GM12878 (cell line): Measurements from ENCODE around the gene CST2. TPM values are rescaled to one million over a fixed set of nuclear protein-coding genes. Genes with fewer than 3 reads are reported as not detected.

Experiments used
- ATAC-seq: fragments of 200-7000 bp; cut with Tn5 transposase; 3 replicates; pipeline ENCODE4 v1.9.1; 2020; ENCODE audit warnings: mild to moderate bottlenecking, moderate library complexity
- BruUV-seq: library from RNA; stranded (reverse); fragments of 400-500 nt; replicated peaks from 2 replicates; lab custom pipeline; 2021; lab: Mats Ljungman, UMichigan
- CTCF ChIA-PET: fragments of 300-600 bp; sonication (Branson Sonifier 250); formaldehyde crosslinking; extraction: SDS; loops from one replicate; lab custom pipeline; 2021; ENCODE audit warnings: inconsistent platforms; lab: Yijun Ruan, JAX
- POLR2A ChIA-PET: fragments of 350-600 bp; formaldehyde crosslinking; extraction: SDS; loops from one replicate; lab custom pipeline; 2021; ENCODE audit warnings: inconsistent platforms; lab: Charles Lee
- RAD21 ChIA-PET: fragments of 300-600 bp; sonication (Branson Sonifier 250); formaldehyde crosslinking; loops from one replicate; lab custom pipeline; 2023; ENCODE audit warnings: antibody characterized with exemption; ENCODE audit not compliant: unreplicated experiment; lab: Charles Lee
- SMC1A ChIA-PET: fragments of 300-600 bp; sonication (Branson Sonifier 250); formaldehyde crosslinking; loops from one replicate; lab custom pipeline; 2023; ENCODE audit not compliant: unreplicated experiment, uncharacterized antibody; lab: Charles Lee
- DNase-seq: peaks from one replicate; pipeline ENCODE4 v3.0.0-alpha.2; 2011; ENCODE audit warnings: low read depth, low spot score
- FAIRE-seq: peaks from 3 replicates; lab custom pipeline; 2011; peaks lifted over from hg19 to GRCh38; lab: Jason Lieb, UNC
- H2AFZ ChIP-seq: 2 replicates; pipeline ENCODE4 v1.6.0; 2011; ENCODE audit warnings: low read depth, low read length, control low read depth; ENCODE audit not compliant: control insufficient read depth
- H3K27ac ChIP-seq: 2 replicates; pipeline ENCODE4 v1.5.1; 2011; ENCODE audit warnings: control low read depth; ENCODE audit not compliant: control insufficient read depth, insufficient read depth
- H3K27me3 ChIP-seq, 2 experiments: replicated peaks in 1 of 2; 2 replicates each; pipeline versions ENCODE4 v1.6.0 to v1.6.1; 2011; ENCODE audit warnings: low read length in 1 of 2; ENCODE audit not compliant: control insufficient read depth in 2 of 2, insufficient read depth in 2 of 2
- H3K36me3 ChIP-seq, 2 experiments: 2 replicates each; pipeline ENCODE4 v1.5.1; 2011; ENCODE audit warnings: low read length in 1 of 2; ENCODE audit not compliant: control insufficient read depth in 2 of 2, insufficient read depth in 2 of 2
- H3K4me1 ChIP-seq: 2 replicates; pipeline ENCODE4 v1.6.1; 2011; ENCODE audit warnings: mild to moderate bottlenecking, low read length, moderate library complexity, mixed read lengths; ENCODE audit not compliant: control insufficient read depth, insufficient read depth
- H3K4me2 ChIP-seq: 2 replicates; pipeline ENCODE4 v1.6.0; 2011; ENCODE audit warnings: control low read depth; ENCODE audit not compliant: control insufficient read depth, insufficient read depth
- H3K4me3 ChIP-seq: fragments of 200-600 bp; sonication (generic); 2 replicates; pipeline ENCODE4 v1.5.1; 2016
- H3K79me2 ChIP-seq: 2 replicates; pipeline ENCODE4 v1.6.0; 2011; ENCODE audit warnings: low read length; ENCODE audit not compliant: control insufficient read depth, insufficient read depth
- H3K9ac ChIP-seq: 2 replicates; pipeline ENCODE4 v1.8.0; 2011; ENCODE audit warnings: low read length, control low read depth, mixed read lengths; ENCODE audit not compliant: control insufficient read depth, insufficient read depth
- H3K9me3 ChIP-seq: replicated peaks from 3 replicates; pipeline ENCODE4 v1.5.1; 2011; ENCODE audit warnings: mild to moderate bottlenecking, low read length; ENCODE audit not compliant: control insufficient read depth, insufficient read depth
- H4K20me1 ChIP-seq: 2 replicates; pipeline ENCODE4 v1.6.0; 2011; ENCODE audit not compliant: control insufficient read depth, insufficient read depth
- CREM ChIP-seq: IDR thresholded peaks from 2 replicates; pipeline ENCODE4 v1.6.1; 2014; ENCODE audit warnings: antibody characterized with exemption, low read depth
- CTCF ChIP-seq, 3 experiments: IDR thresholded peaks in 2 of 3; conservative IDR thresholded peaks in 1 of 3; 2 replicates each; pipeline ENCODE4 v1.5.1; 2011; ENCODE audit warnings: low read depth in 3 of 3, low read length in 3 of 3, mild to moderate bottlenecking in 3 of 3, control low read depth in 2 of 3, moderate library complexity in 2 of 3, inconsistent platforms in 1 of 3, mixed read lengths in 1 of 3; ENCODE audit not compliant: control insufficient read depth in 2 of 3, insufficient read depth in 1 of 3; ENCODE audit errors: extremely low read depth in 1 of 3
- MXI1 ChIP-seq: fragments of 150-350 bp; IDR thresholded peaks from 2 replicates; pipeline ENCODE4 v1.6.1; 2011; ENCODE audit warnings: low read depth, mild to moderate bottlenecking, inconsistent platforms, low read length, improper control_type of control experiment
- NFYA ChIP-seq: IDR thresholded peaks from 2 replicates; pipeline ENCODE4 v1.6.1; 2011; ENCODE audit warnings: low read depth, mild to moderate bottlenecking, low read length, improper control_type of control experiment, borderline replicate concordance
- NKRF ChIP-seq: fragments of 450-650 bp; conservative IDR thresholded peaks from 2 replicates; pipeline ENCODE4 v1.6.1; 2017; ENCODE audit warnings: mild to moderate bottlenecking, moderate library complexity
- PML ChIP-seq: IDR thresholded peaks from 2 replicates; pipeline ENCODE4 v1.6.1; 2012; ENCODE audit warnings: low read length, inconsistent platforms
- PRDM15 ChIP-seq: fragments of 450-650 bp; formaldehyde crosslinking; IDR thresholded peaks from 2 replicates; pipeline ENCODE4 v1.4.0; 2020; ENCODE audit warnings: mild to moderate bottlenecking, moderate library complexity
- RAD51 ChIP-seq: fragments of 450-650 bp; IDR thresholded peaks from 2 replicates; pipeline ENCODE4 v1.6.1; 2016; ENCODE audit warnings: moderate library complexity, mild to moderate bottlenecking, inconsistent platforms
- STAT1 ChIP-seq: fragments of 450-650 bp; conservative IDR thresholded peaks from 2 replicates; pipeline ENCODE4 v1.6.1; 2014; ENCODE audit warnings: antibody characterized with exemption, mild to moderate bottlenecking
- TAF1 ChIP-seq: IDR thresholded peaks from 2 replicates; pipeline ENCODE4 v1.6.1; 2011; ENCODE audit warnings: mild to moderate bottlenecking, low read depth, low read length, borderline replicate concordance
- TBL1XR1 ChIP-seq: IDR thresholded peaks from 2 replicates; pipeline ENCODE4 v1.6.1; 2012; ENCODE audit warnings: low read depth, low read length, improper control_type of control experiment
- TCF12 ChIP-seq: IDR thresholded peaks from 2 replicates; pipeline ENCODE4 v1.6.1; 2011; ENCODE audit warnings: low read depth, mild to moderate bottlenecking, low read length
- YBX1 ChIP-seq: fragments of 450-650 bp; IDR thresholded peaks from 2 replicates; pipeline ENCODE4 v1.6.1; 2016; ENCODE audit warnings: antibody characterized with exemption
- ZNF622 ChIP-seq: fragments of 450-650 bp; IDR thresholded peaks from 2 replicates; pipeline ENCODE4 v1.6.1; 2017; ENCODE audit warnings: mild to moderate bottlenecking, inconsistent platforms
- WGBS: methylation state at CpG from one replicate; pipeline ENCODE4 v1.1.6; 2016; ENCODE audit warnings: low lambda C conversion rate; ENCODE audit not compliant: insufficient replicate concordance, insufficient coverage; ENCODE audit errors: missing lambda C conversion rate; 5-methylcytosine and 5-hydroxymethylcytosine counted together
- in situ Hi-C: fragments of 300-500 bp; cut with MboI; formaldehyde crosslinking; loops from 9 replicates; pipeline ENCODE4 v1.14.3; 2018; ENCODE audit warnings: mixed read lengths
- intact Hi-C: fragments of 100-400 bp; cut with micrococcal nuclease; formaldehyde crosslinking; loops from one replicate; pipeline ENCODE4 v1.14.2; 2022; ENCODE audit not compliant: unreplicated experiment
- polyA plus RNA-seq, 11 experiments: library from polyadenylated mRNA; depleted of rRNA in 4 of 11; unstranded in 6 of 11; stranded (reverse) in 5 of 11; fragments of >200 nt; fragmentation: Nextera tagmentation in 4 of 11; fragmentation: Illumina TruSeq in 1 of 11; extraction: Ambion mirVana in 4 of 11; extraction: Trizol in 1 of 11; gene quantifications; 1 replicate in 1 of 11; 2 replicates in 10 of 11; pipeline versions ENCODE4 v1.2.1 to v1.2.3, GENCODE V29; 2011 to 2016; ENCODE audit warnings: inconsistent platforms in 2 of 11, missing spikeins in 2 of 11, low read depth in 1 of 11
- total RNA-seq, 4 experiments: library from RNA; depleted of rRNA in 3 of 4; stranded (reverse); fragments of >200 nt in 3 of 4; fragmentation: Illumina TruSeq in 1 of 4; extraction: Trizol in 1 of 4; gene quantifications; 2 replicates each; pipeline versions ENCODE4 v1.2.1 to v1.2.3, GENCODE V29; 2013 to 2021

The CST2 gene
- total and polyA plus RNA-seq, 10 of the 15 experiments (the other 5 are each of a cell fraction or from before 2014, with no cell fraction given), result not detected

GRCh38 chr20:23867152-23867776 lies 40.7 kb upstream of the CST2 start:
- POLR2A ChIA-PET, result no interaction called here
- no peak for FAIRE-seq
- intact Hi-C loops, result no loop called here
- RAD21 ChIA-PET, result no interaction called here
- SMC1A ChIA-PET, result no interaction called here
- in situ Hi-C loops, result loop anchor here (10.0 kb wide), 1 partner anchor 62 kb away; no protein-coding TSS in a partner anchor
- no peaks in the 10 kb centered on the region for H3K9me3 ChIP-seq
- no peaks in the 10 kb centered on the region; a peak in 1 of 4 replicates for H3K27me3 ChIP-seq
- no peaks in the 10 kb centered on the region for H3K36me3 ChIP-seq
- no peak overlapping the region for H3K4me3 ChIP-seq
- H2AFZ ChIP-seq, result no peak overlapping the region
- no peak for ATAC-seq
- H4K20me1 ChIP-seq, result no peaks in the 10 kb centered on the region
- H3K27ac ChIP-seq, result no peak overlapping the region
- no peak overlapping the region for H3K4me2 ChIP-seq
- no peaks in the 10 kb centered on the region for H3K4me1 ChIP-seq
- BruUV-seq, result no TSS peak
- no peak overlapping the region for H3K9ac ChIP-seq
- CTCF ChIA-PET, result no interaction called here
- no peaks in the 10 kb centered on the region for H3K79me2 ChIP-seq
- DNase-seq, result no peak
- WGBS, result 12% methylated on average over 8 of the region's 9 CpGs
- TF ChIP-seq PRDM15 (CRISPR knock-in tag) (no peak), RAD51 (no peak), NFYA (no peak), YBX1 (no peak), CTCF (IDR thresholded peaks at IDR 0.05 in 2 of 3, conservative IDR thresholded peaks at IDR 0.05 in 1 of 3; ENCODE audit: control insufficient read depth in 2 of 3, extremely low read depth in 1 of 3, insufficient read depth in 1 of 3, low read depth in 3 of 3, low read length in 3 of 3) (no peak), STAT1 (no peak), ZNF622 (no peak), NKRF (no peak), PML (no peak), CREM (no peak), TBL1XR1 (no peak), TAF1 (no peak), TCF12 (no peak), MXI1 (no peak)
